Spleen (tissue), 11 donors: ENCODE results near the gene SMARCA1. TPM values are rescaled to one million over a fixed set of nuclear protein-coding genes. Genes with fewer than 3 reads are reported as not detected.

Experiments
- DNase-seq: peaks from one replicate; pipeline ENCODE4 v3.0.0-alpha.2; 2020
- H3K27ac ChIP-seq, 8 donors: fragments of 200-600 bp; sonication (generic) in 7 of 8; 1 replicate in 4 of 8; 2 replicates in 4 of 8; pipeline versions ENCODE4 v1.5.0 to v1.8.0; 2016 to 2021; ENCODE audit warnings: inconsistent platforms in 4 of 8, mild to moderate bottlenecking in 4 of 8, moderate library complexity in 1 of 8
- H3K27me3 ChIP-seq, 7 donors: fragments of 200-600 bp; sonication (generic) in 6 of 7; replicated peaks in 1 of 7; 1 replicate in 4 of 7; 2 replicates in 3 of 7; pipeline versions ENCODE4 v1.5.0 to v1.8.0; 2016 to 2021; ENCODE audit warnings: inconsistent platforms in 3 of 7, mild to moderate bottlenecking in 1 of 7
- H3K36me3 ChIP-seq, 6 donors: fragments of 200-600 bp; sonication (generic) in 5 of 6; 1 replicate in 4 of 6; 2 replicates in 2 of 6; pipeline versions ENCODE4 v1.5.0 to v1.8.0; 2016 to 2021; ENCODE audit warnings: inconsistent platforms in 2 of 6
- H3K4me1 ChIP-seq, 6 donors: fragments of 200-600 bp; sonication (generic) in 5 of 6; 1 replicate in 3 of 6; 2 replicates in 3 of 6; pipeline versions ENCODE4 v1.5.0 to v1.8.0; 2016 to 2021; ENCODE audit warnings: inconsistent platforms in 3 of 6
- H3K4me3 ChIP-seq, 8 donors: fragments of 200-600 bp; sonication (generic) in 7 of 8; 1 replicate in 4 of 8; 2 replicates in 4 of 8; pipeline versions ENCODE4 v1.5.0 to v1.8.0; 2016 to 2021; ENCODE audit warnings: inconsistent platforms in 4 of 8, mild to moderate bottlenecking in 4 of 8, moderate library complexity in 2 of 8
- H3K9me3 ChIP-seq, 8 donors: fragments of 200-600 bp; sonication (generic) in 7 of 8; 1 replicate in 4 of 8; 2 replicates in 4 of 8; pipeline versions ENCODE4 v1.5.0 to v1.8.0; 2016 to 2021; ENCODE audit warnings: inconsistent platforms in 4 of 8
- POLR2A ChIP-seq, 3 donors: fragments of 450-650 bp; IDR thresholded peaks; one replicate each; pipeline ENCODE4 v1.5.1; 2017; ENCODE audit warnings: antibody characterized with exemption in 3 of 3, mild to moderate bottlenecking in 1 of 3
- POLR2AphosphoS5 ChIP-seq, 3 donors: sonication (generic); formaldehyde crosslinking; IDR thresholded peaks; one replicate each; pipeline ENCODE4 v1.5.1; 2017; ENCODE audit warnings: antibody characterized with exemption in 3 of 3
- WGBS, 5 donors: extraction: QIAGEN DNeasy Blood & Tissue Kit in 3 of 5; methylation state at CpG; one replicate each; pipeline versions ENCODE4 v1.1.5 to v1.1.7; 2013 to 2018; 5-methylcytosine and 5-hydroxymethylcytosine counted together
- intact Hi-C: fragments of 100-400 bp; cut with DNase I; formaldehyde crosslinking; loops from one replicate; pipeline ENCODE4 v1.15.0; 2023; ENCODE audit warnings: low total_unique reads
- polyA plus RNA-seq, 3 donors: library from polyadenylated mRNA; stranded (reverse); fragments of 200-250 nt; gene quantifications; one replicate each; pipeline ENCODE4 v1.2.1, GENCODE V29; 2013
- total RNA-seq, 7 donors: library from RNA; depleted of rRNA in 3 of 7; stranded (reverse); fragments of >200 nt in 3 of 7; fragmentation: NEBNext Ultra II Directional in 4 of 7; extraction: Animal tissue kit (Norgen Biotek cat#: 25700) in 4 of 7; gene quantifications; one replicate each; pipeline versions ENCODE4 v1.1.0 to v1.2.1, GENCODE V29; 2016 to 2021
- TF ChIP-seq, protein P1 (sequence below), 11 experiments: fragments of 200-600 bp in 7 of 11; fragments of 450-650 bp in 4 of 11; sonication (generic) in 4 of 11; IDR thresholded peaks in 8 of 11; conservative IDR thresholded peaks in 3 of 11; 1 replicate in 7 of 11; 2 replicates in 4 of 11; pipeline versions ENCODE4 v1.4.0 to v1.8.0; 2016 to 2021; ENCODE audit warnings: antibody characterized with exemption in 11 of 11, inconsistent platforms in 4 of 11, mild to moderate bottlenecking in 1 of 11
- donor health status: healthy with polysubstance abuse.
- donor health status: DM: no; HTN: no; CAD: no; lungs with moderate emphysema.
- donor health status: DM: no; HTN: no; CAD: no.
- donor health status: Bipolar disorder and iron deficiency.
- donor health status: healthy.
- donor health status: DM: no; HTN: no; CAD: no.
- donor health status: DM: yes; HTN: yes; CAD: no.

Gene SMARCA1
- total and polyA plus RNA-seq, 10 donors: 2.5 to 25.3 (median 15.8) TPM

DNA sequence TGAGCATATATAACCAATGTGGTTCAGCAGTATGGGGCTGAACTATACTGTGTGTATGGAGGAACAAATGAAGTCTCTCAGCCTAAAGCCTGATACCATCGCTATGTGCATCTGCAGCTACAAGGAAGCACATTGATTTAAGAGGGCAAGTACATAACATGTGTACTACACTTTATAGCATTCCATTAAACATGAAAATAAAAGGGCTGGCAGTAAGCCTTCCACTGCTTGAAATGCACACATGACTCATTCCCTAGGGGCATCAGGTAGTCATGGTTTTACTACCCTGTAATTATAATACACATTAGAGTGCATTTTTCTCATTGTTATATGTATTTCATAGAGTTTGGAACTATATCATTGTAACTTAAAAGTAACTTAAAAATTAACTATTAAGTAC, 51.2 kb downstream of the SMARCA1 start:
- no peaks in the 10 kb centered on the region for H3K36me3 ChIP-seq
- H3K4me1 ChIP-seq: no peaks in the 10 kb centered on the region
- peaks cover 0 to 2% (median 0%) of the 10 kb centered on the region in 7 donors for H3K27me3 ChIP-seq
- no peak overlapping the region for H3K27ac ChIP-seq
- WGBS, 5 donors: 53 to 100% (median 90%) methylated on average over 1 of the region's 1 CpG
- intact Hi-C loops: no loop called here
- H3K9me3 ChIP-seq: no peaks in the 10 kb centered on the region
- no peak overlapping the region for H3K4me3 ChIP-seq
- no peak for DNase-seq
- TF ChIP-seq POLR2A (IDR thresholded peaks at IDR 0.05) (no peak), POLR2AphosphoS5 (IDR thresholded peaks at IDR 0.05) (no peak)
- TF ChIP-seq, protein P1, sequence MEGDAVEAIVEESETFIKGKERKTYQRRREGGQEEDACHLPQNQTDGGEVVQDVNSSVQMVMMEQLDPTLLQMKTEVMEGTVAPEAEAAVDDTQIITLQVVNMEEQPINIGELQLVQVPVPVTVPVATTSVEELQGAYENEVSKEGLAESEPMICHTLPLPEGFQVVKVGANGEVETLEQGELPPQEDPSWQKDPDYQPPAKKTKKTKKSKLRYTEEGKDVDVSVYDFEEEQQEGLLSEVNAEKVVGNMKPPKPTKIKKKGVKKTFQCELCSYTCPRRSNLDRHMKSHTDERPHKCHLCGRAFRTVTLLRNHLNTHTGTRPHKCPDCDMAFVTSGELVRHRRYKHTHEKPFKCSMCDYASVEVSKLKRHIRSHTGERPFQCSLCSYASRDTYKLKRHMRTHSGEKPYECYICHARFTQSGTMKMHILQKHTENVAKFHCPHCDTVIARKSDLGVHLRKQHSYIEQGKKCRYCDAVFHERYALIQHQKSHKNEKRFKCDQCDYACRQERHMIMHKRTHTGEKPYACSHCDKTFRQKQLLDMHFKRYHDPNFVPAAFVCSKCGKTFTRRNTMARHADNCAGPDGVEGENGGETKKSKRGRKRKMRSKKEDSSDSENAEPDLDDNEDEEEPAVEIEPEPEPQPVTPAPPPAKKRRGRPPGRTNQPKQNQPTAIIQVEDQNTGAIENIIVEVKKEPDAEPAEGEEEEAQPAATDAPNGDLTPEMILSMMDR (IDR thresholded peaks at IDR 0.05 in 8 of 11, conservative IDR thresholded peaks at IDR 0.05 in 3 of 11): no peak

DNA sequence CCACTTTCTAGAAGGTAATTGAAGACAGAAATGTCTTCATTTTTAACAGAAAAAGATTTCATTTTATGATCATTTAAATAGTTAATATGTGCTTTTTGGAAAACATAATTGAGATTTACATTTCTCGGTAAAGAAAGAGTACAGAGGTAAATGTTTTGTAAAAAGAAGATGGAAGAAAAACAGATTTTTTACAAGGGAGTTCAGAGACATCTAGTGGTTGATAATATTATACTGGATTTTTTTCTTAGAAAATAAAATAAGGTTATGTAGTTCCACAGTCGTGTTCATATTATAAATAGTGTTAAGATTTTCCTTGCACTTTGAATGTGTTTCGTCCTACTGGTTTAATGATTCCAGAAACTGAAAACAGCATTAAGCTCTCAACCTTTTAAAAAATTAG, 60.6 kb downstream of the SMARCA1 start:
- no peaks in the 10 kb centered on the region for H3K4me1 ChIP-seq
- H3K27me3 ChIP-seq: no peaks in the 10 kb centered on the region
- TF ChIP-seq POLR2AphosphoS5 (IDR thresholded peaks at IDR 0.05) (no peak), POLR2A (IDR thresholded peaks at IDR 0.05) (no peak)
- TF ChIP-seq, protein P1 (IDR thresholded peaks at IDR 0.05 in 8 of 11, conservative IDR thresholded peaks at IDR 0.05 in 3 of 11): no peak
- no peak overlapping the region for H3K27ac ChIP-seq
- no peaks in the 10 kb centered on the region for H3K9me3 ChIP-seq
- intact Hi-C loops: no loop called here
- H3K4me3 ChIP-seq: no peak overlapping the region
- WGBS, 5 donors: 39 to 72% (median 52%) methylated on average over 3 of the region's 3 CpGs
- no peak for DNase-seq
- H3K36me3 ChIP-seq: no peaks in the 10 kb centered on the region

DNA sequence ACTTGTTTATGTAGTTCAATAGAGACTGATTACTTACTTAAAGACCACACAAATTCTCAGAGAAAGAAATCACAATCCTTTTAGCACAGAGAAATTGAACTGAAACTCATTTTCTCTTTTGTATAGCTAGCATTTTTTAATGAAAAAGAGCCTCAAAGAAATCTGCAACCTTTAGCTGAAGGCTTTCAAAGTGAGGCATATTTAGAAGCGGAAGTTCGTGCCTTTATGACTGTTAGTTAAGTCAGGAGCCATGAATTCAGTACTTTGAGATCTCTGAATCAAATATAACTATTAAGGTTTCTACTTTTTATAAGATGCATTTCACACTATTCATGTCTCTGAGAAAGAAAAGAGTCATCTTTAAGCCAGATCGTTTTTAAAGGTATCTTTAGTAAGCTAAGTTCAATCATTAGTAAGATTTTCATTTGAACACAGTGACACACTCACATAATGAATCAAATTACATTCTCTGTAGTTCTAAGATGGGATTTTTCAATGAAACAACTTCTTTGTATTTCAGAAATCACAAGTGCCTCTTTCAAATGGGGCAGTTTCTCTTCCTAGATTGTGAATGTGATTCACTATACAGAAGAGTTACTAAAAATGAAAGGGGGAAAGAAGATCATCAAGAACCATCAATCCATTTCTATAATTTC, 61.4 kb downstream of the SMARCA1 start:
- WGBS, 5 donors: 69 to 97% (median 79%) methylated on average over 3 of the region's 3 CpGs
- no peak for DNase-seq
- Histone ChIP-seq H3K27ac (no peak overlapping the region), H3K9me3 (no peaks in the 10 kb centered on the region), H3K27me3 (no peaks in the 10 kb centered on the region), H3K4me1 (no peaks in the 10 kb centered on the region), H3K36me3 (no peaks in the 10 kb centered on the region), H3K4me3 (no peak overlapping the region)
- no peak for TF ChIP-seq POLR2AphosphoS5 (IDR thresholded peaks at IDR 0.05)
- TF ChIP-seq, protein P1 (IDR thresholded peaks at IDR 0.05 in 8 of 11, conservative IDR thresholded peaks at IDR 0.05 in 3 of 11): no peak
- no peak for TF ChIP-seq POLR2A (IDR thresholded peaks at IDR 0.05)
- intact Hi-C loops: no loop called here

DNA sequence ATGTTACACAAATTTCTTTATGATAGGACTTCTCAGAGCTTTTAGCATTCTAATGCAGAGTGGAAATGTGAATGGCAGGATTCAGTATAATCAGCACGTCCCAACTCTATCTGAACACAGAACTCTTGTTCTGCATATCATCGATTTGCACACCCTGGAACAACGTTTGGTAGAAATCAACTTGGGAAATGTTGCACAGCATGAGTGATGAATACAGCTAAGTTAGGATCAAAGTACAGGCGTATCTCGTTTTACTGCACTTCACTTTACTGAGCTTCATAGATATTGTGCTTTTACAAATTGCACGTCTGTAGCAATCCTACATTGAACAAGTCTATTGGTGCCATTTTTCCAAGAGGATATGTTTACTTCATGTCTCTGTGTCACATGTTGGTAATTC, 70.8 kb downstream of the SMARCA1 start:
- H3K27me3 ChIP-seq: no peaks in the 10 kb centered on the region
- TF ChIP-seq POLR2AphosphoS5 (IDR thresholded peaks at IDR 0.05) (no peak), POLR2A (IDR thresholded peaks at IDR 0.05) (no peak)
- TF ChIP-seq, protein P1 (IDR thresholded peaks at IDR 0.05 in 8 of 11, conservative IDR thresholded peaks at IDR 0.05 in 3 of 11): no peak
- intact Hi-C loops: no loop called here
- WGBS, 5 donors: 75 to 97% (median 90%) methylated on average over 6 of the region's 6 CpGs
- no peaks in the 10 kb centered on the region for H3K9me3 ChIP-seq
- H3K4me3 ChIP-seq: no peak overlapping the region
- H3K4me1 ChIP-seq: no peaks in the 10 kb centered on the region
- no peak for DNase-seq
- H3K27ac ChIP-seq: no peak overlapping the region
- no peaks in the 10 kb centered on the region for H3K36me3 ChIP-seq
